PC-3 (cell line): ENCODE measurements around the gene TRAFD1. TPM values are rescaled to one million over a fixed set of nuclear protein-coding genes. Genes with fewer than 3 reads are reported as not detected.
A peak's percentile ranks its signal among the peaks of the same experiment; 100 is the strongest.
"Not testable (repeated sequence)": the region's sequence is repeated elsewhere in the genome, so short reads cannot be mapped to it uniquely, and the experiment has no call there.

Experiments
- ATAC-seq: fragments of 200-7000 bp; cut with Tn5 transposase; 2 replicates; pipeline ENCODE4 v1.9.1; 2020; ENCODE audit warnings: mild to moderate bottlenecking, moderate library complexity
- BruUV-seq: library from RNA; stranded (reverse); fragments of 400-500 nt; replicated peaks from 2 replicates; lab custom pipeline; 2021; lab: Mats Ljungman, UMichigan
- CTCF ChIA-PET: fragments of 300-600 bp; sonication (Branson Sonifier 250); formaldehyde crosslinking; loops from one replicate; lab custom pipeline; 2022; ENCODE audit warnings: antibody characterized with exemption; lab: Charles Lee
- POLR2A ChIA-PET: fragments of 300-600 bp; sonication (Branson Sonifier 250); formaldehyde crosslinking; loops from one replicate; lab custom pipeline; 2022; ENCODE audit warnings: antibody characterized with exemption; ENCODE audit not compliant: unreplicated experiment; lab: Charles Lee
- DNase-seq: peaks from one replicate; pipeline ENCODE4 v3.0.0-alpha.2; 2015
- H2AFZ ChIP-seq: fragments of 300-600 bp; sonication (generic); 2 replicates; pipeline ENCODE4 v1.6.0; 2016; ENCODE audit warnings: antibody characterized with exemption, low read length
- H3F3A ChIP-seq: fragments of 300-600 bp; sonication (generic); one replicate; pipeline ENCODE4 v1.6.0; 2017; ENCODE audit warnings: antibody characterized with exemption, low read length, control low read depth, mild to moderate bottlenecking; ENCODE audit not compliant: unreplicated experiment
- H3K27ac ChIP-seq: fragments of 300-600 bp; sonication (generic); 2 replicates; pipeline ENCODE4 v1.5.1; 2016; ENCODE audit warnings: mild to moderate bottlenecking, low read length
- H3K27me3 ChIP-seq: fragments of 300-600 bp; sonication (generic); 2 replicates; pipeline ENCODE4 v1.6.1; 2016; ENCODE audit warnings: low read length, mixed read lengths
- H3K36me3 ChIP-seq: fragments of 300-600 bp; sonication (generic); 2 replicates; pipeline ENCODE4 v1.6.1; 2016; ENCODE audit warnings: low read depth, mixed run types, low read length, mixed read lengths
- H3K4me1 ChIP-seq: fragments of 300-600 bp; sonication (generic); 2 replicates; pipeline ENCODE4 v1.5.1; 2016; ENCODE audit warnings: low read length; ENCODE audit not compliant: insufficient read depth
- H3K4me2 ChIP-seq: fragments of 300-600 bp; sonication (generic); 2 replicates; pipeline ENCODE4 v1.6.0; 2016; ENCODE audit warnings: low read length
- H3K4me3 ChIP-seq: fragments of 300-600 bp; sonication (generic); 2 replicates; pipeline ENCODE4 v1.5.1; 2016; ENCODE audit warnings: mild to moderate bottlenecking, low read length, mixed read lengths
- H3K79me2 ChIP-seq: fragments of 300-600 bp; sonication (generic); 2 replicates; pipeline ENCODE4 v1.6.1; 2017; ENCODE audit warnings: low read length, mixed read lengths
- H3K9ac ChIP-seq: fragments of 300-600 bp; sonication (generic); 2 replicates; pipeline ENCODE4 v1.6.0; 2016; ENCODE audit warnings: mild to moderate bottlenecking, low read length
- H3K9me2 ChIP-seq: fragments of 300-600 bp; sonication (generic); replicated peaks from 2 replicates; pipeline ENCODE4 v1.6.1; 2016; ENCODE audit warnings: mixed run types, low read length, mixed read lengths
- H3K9me3 ChIP-seq: fragments of 300-600 bp; sonication (generic); 2 replicates; pipeline ENCODE4 v1.6.1; 2016; ENCODE audit warnings: low read length, mixed read lengths
- H4K20me1 ChIP-seq: fragments of 300-600 bp; sonication (generic); 2 replicates; pipeline ENCODE4 v1.6.1; 2016; ENCODE audit warnings: low read length, mixed read lengths
- CTCF ChIP-seq: fragments of 300-600 bp; sonication (generic); conservative IDR thresholded peaks from 2 replicates; pipeline ENCODE4 v1.5.1; 2017; ENCODE audit warnings: antibody characterized with exemption, low read depth, mild to moderate bottlenecking, low read length
- EZH2 ChIP-seq: fragments of 300-600 bp; sonication (generic); IDR thresholded peaks from one replicate; pipeline ENCODE4 v1.6.1; 2017; ENCODE audit warnings: antibody characterized with exemption, mild to moderate bottlenecking, low read length; ENCODE audit not compliant: unreplicated experiment
- EZH2phosphoT487 ChIP-seq: fragments of 300-600 bp; sonication (generic); IDR thresholded peaks from 2 replicates; pipeline ENCODE4 v1.6.1; 2018; ENCODE audit warnings: mild to moderate bottlenecking, antibody characterized with exemption, low read length, borderline replicate concordance
- intact Hi-C: fragments of 100-400 bp; cut with micrococcal nuclease; formaldehyde crosslinking; loops from 2 replicates; pipeline ENCODE4 v1.9.0; 2023
- total RNA-seq: library from RNA; depleted of rRNA; stranded (reverse); fragments of >200 nt; gene quantifications from 2 replicates; pipeline ENCODE4 v1.2.3, GENCODE V29; 2014

Gene TRAFD1
- total RNA-seq, 1 experiment from 2014 or later: 34.1 TPM

GRCh38 chr12:112108202-112109079, 16.9 kb upstream of the TRAFD1 start, which contains the start of gene NAA25:
Gene NAA25 (minus strand): TSS chr12:112108783. CDS start chr12:112108773, 10 bp downstream.
- H3K36me3 ChIP-seq: peaks cover 21% of the 10 kb centered on the region; the same call in 1 of the 2 replicates
- H3K27ac ChIP-seq: peak within 1 kb of the TSS; percentile 88
- peak within 1 kb of the TSS; percentile 91 for H2AFZ ChIP-seq
- no peaks in the 10 kb centered on the region for H3K27me3 ChIP-seq
- TF ChIP-seq EZH2phosphoT487 (no peak), EZH2 (no peak), CTCF (no peak)
- H3K4me1 ChIP-seq: peaks cover 41% of the 10 kb centered on the region
- DNase-seq (peak; percentile 95), ATAC-seq (peak; percentile 50)
- no peaks in the 10 kb centered on the region for H3K9me3 ChIP-seq
- peaks cover 33% of the 10 kb centered on the region for H4K20me1 ChIP-seq
- no peaks in the 10 kb centered on the region for H3K9me2 ChIP-seq
- intact Hi-C loops: no loop called here
- BruUV-seq: no TSS peak
- H3K9ac ChIP-seq: peak within 1 kb of the TSS; percentile 100
- H3F3A ChIP-seq: peaks cover 5% of the 10 kb centered on the region
- CTCF ChIA-PET: interaction anchor here (0.6 kb wide), 1 partner anchor 73 kb away, joined by 11 read pairs; no protein-coding TSS in a partner anchor
- POLR2A ChIA-PET: interaction anchor here (0.7 kb wide), 2 partner anchors 17 to 89 kb away, joined by 13 to 15 read pairs; partner anchors contain the start of gene TRAFD1
- peak within 1 kb of the TSS; percentile 91 for H3K4me2 ChIP-seq
- peak within 1 kb of the TSS; percentile 83 for H3K4me3 ChIP-seq
- peaks cover 57% of the 10 kb centered on the region for H3K79me2 ChIP-seq

GRCh38 chr12:112110787-112111662, 14.3 kb upstream of the TRAFD1 start:
- H3K4me3 ChIP-seq, DNase-seq, H3K9ac ChIP-seq, H3F3A ChIP-seq, H3K27me3 ChIP-seq, H3K4me2 ChIP-seq, ATAC-seq, POLR2A ChIA-PET, H2AFZ ChIP-seq, intact Hi-C loops, H3K36me3 ChIP-seq, H3K9me2 ChIP-seq, H3K9me3 ChIP-seq, BruUV-seq: not testable (repeated sequence)
- peaks cover 13% of the 10 kb centered on the region for H4K20me1 ChIP-seq
- H3K4me1 ChIP-seq: peaks cover 34% of the 10 kb centered on the region
- H3K79me2 ChIP-seq: peaks cover 31% of the 10 kb centered on the region
- CTCF ChIA-PET: interaction anchor here (0.7 to 1.5 kb wide), 2 partner anchors 14 to 40 kb away, joined by 6 to 8 read pairs; partner anchors contain the start of gene TRAFD1
- peak overlapping the region; percentile 93 for H3K27ac ChIP-seq

GRCh38 chr12:112111931-112112330, 13.4 kb upstream of the TRAFD1 start:
- Histone ChIP-seq H3F3A (peaks cover 5% of the 10 kb centered on the region), H3K9me2 (no peaks in the 10 kb centered on the region), H3K36me3 (no peaks in the 10 kb centered on the region; the same call in 1 of the 2 replicates), H2AFZ (peak overlapping the region; percentile 22; the same call in 1 of the 2 replicates), H3K27me3 (no peaks in the 10 kb centered on the region), H4K20me1 (peaks cover 4% of the 10 kb centered on the region), H3K4me2 (peak overlapping the region; percentile 72), H3K4me3 (peak overlapping the region; percentile 29; the same call in 1 of the 2 replicates), H3K79me2 (peaks cover 22% of the 10 kb centered on the region), H3K4me1 (peaks cover 33% of the 10 kb centered on the region), H3K9ac (peak overlapping the region; percentile 74), H3K9me3 (no peaks in the 10 kb centered on the region), H3K27ac (peak overlapping the region; percentile 93)
- intact Hi-C loops: no loop called here
- CTCF ChIA-PET: interaction anchor here (0.5 to 1.5 kb wide), 6 partner anchors 10 to 276 kb away, joined by 4 to 17 read pairs (median 6); partner anchors contain the start of gene TRAFD1
- POLR2A ChIA-PET: no interaction called here
- TF ChIP-seq CTCF (peak; percentile 33; the same call in 1 of the 2 replicates), EZH2phosphoT487 (no peak)
- ATAC-seq (peak; percentile 44), DNase-seq (peak; percentile 42)
- BruUV-seq: no TSS peak
